SKM-1 (cell line): ENCODE data around the gene THSD7B.
"Not testable (repeated sequence)": the region's sequence is repeated elsewhere in the genome, so short reads cannot be mapped to it uniquely, and the experiment has no call there.

Experiments used
- DNase-seq: peaks from one replicate; lab custom pipeline; 2025; ENCODE audit not compliant: unreplicated experiment; lab: John Stamatoyannopoulos, UW

Gene THSD7B

DNA sequence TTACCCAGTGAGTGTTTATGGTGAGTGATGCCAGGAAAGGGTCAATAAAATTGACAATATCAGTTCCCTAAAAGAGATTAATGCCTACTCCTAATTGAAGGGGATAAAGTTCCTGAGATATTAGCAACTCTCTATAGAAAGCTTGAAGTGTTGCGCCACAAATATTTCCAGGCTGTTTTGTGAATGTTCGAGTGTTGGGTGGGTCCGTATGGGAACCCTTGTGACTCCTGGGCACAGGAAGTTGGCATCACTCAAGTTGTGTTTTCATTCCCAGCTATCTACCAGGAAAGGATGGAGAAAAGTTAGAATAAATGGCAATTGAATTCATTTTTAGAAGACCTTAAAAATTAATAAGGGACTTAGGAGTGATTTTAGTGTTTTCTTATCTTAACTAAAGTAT, 472.7 kb downstream of the THSD7B start:
- no peak for DNase-seq

DNA sequence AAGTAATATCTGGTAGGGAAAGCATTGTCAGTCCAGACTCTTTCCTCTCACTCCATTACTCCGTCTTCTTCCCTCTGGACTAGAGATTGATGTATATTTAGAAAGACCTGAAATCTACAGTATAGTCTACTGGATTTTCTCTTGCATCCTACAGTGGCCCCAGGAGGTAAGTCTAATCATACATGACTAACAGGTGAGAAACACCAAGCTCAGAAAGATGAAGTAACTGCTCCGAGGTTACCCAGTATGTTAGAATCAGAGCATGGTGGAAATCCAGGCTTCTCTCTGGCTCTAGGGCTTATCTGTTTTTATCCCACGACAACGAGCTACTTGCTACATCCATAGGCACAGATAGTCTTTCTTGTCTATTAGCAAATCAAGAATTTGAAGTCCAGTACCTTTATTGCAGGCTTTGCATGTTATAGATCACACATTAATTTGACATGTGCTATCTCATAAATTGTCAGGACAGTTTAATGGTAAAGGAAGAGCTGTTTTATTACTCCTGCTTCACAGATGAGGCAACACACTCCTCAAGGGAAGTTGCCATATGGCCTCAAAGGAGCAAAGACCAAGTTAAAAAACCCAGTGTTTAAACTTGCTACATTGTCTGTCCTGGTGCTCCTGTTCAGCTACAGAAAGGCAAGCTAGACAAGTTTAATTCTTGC, 484.3 kb downstream of the THSD7B start:
- DNase-seq: no peak

DNA sequence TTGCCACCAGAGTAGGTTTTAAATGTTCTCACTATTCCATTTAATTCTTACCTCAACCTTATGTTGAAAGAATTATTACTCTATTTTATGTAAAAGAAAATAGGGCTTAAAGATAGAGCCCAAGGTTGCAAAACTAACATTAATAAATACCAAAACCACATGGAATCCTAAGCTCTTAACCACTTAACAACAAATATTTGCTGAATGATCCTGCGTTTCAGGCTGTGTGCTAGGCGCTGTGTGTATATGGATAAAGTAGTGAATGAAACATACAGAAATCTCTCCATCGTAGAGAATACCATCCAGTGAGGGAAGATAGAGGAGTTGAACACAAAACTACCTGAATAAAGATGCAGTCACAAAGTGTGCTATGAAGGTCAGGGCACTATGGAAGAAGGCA, 485.1 kb downstream of the THSD7B start:
- DNase-seq: no peak

DNA sequence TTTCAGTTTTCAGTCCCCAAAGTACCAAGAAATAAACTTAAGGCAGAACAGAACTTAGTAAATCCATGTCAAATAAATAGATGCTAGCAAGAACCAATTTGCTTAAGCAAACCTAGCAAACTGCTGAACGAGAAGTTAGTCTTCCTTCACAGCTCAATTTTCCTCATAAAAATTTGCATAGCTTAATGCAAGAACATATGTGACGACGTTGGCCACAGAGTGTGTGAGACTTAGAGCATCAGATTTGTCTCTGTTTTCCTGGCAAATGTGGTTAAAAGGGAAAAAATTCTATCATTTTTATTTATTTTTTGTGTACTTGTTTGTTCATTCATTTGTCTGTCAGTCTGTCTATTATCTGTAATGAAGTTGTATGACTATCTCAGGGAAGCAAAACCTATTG, 485.7 kb downstream of the THSD7B start:
- DNase-seq: no peak

DNA sequence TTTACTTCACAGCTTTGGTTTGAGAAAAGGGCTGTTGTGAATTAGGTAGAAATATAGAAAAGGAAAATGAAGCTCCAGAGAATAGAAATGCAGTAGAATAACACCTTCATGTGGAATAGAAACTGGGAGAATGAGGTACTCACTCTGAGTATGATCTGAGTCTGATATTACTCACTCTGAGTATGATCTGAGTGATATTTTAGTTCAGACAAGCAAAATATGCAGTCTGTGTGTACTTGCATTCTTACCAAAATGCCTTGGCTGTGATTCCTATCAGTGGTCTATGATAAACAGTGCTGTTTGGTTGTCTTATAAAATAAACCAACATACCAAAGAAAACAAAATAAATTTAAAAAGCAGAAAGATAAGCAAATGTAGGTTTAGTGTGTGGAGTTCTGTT, 487.6 kb downstream of the THSD7B start:
- no peak for DNase-seq

DNA sequence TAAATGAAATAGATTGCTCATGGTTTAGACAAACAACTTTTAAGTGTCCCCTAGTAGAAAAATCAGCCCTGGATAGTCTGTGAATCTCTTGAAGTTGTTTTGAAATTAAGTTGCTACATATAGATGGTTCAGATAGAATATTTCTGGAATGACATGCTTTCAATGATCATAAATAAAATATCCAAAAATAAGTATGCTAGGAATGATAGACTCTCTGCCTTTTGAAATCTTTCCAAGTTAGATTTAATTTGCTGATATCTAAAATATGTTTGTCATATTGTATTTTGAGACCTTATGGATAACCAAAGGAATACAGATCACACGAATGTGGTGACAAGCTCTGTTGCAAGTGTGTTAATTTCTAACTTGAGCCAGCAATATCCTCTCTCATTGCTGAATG, 488.7 kb downstream of the THSD7B start:
- DNase-seq: no peak

DNA sequence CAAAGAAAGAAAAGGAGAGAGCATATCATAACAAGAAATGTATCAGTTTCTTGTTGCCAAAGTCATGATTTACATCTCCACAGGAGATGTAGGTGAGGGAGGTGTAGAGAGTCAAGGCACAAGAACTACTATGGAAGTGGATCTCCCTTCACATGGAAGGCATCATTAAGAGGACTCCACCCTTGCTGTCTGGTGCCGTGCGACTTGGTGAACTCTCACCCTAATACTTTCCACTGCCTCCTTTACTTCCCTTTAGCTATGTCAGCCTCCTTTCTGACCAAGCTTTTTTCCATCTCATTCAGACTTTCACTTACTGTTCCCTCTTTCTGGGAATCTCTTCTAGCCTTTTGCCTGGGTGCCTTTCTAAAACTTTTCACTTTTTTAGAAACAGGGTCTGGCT, 490.0 kb downstream of the THSD7B start:
- DNase-seq: no peak

DNA sequence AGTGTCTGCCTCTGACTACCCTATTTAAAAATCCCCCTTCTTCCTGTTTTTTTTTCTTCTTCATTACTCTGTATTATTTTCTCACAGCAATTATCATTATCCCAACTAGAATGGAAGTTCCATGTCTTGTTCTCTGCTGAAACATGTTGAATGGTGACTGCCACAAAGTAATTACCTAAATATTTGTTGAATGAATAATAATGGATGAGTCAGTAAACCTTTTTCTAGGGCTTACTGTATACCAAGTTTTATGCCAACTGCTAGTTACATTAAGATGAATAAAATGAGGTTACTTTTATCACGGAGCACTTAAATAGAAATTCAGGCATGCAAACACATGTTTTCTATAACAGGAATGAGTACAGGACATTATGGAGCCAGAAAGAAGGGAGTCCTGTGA, 490.6 kb downstream of the THSD7B start:
- no peak for DNase-seq

DNA sequence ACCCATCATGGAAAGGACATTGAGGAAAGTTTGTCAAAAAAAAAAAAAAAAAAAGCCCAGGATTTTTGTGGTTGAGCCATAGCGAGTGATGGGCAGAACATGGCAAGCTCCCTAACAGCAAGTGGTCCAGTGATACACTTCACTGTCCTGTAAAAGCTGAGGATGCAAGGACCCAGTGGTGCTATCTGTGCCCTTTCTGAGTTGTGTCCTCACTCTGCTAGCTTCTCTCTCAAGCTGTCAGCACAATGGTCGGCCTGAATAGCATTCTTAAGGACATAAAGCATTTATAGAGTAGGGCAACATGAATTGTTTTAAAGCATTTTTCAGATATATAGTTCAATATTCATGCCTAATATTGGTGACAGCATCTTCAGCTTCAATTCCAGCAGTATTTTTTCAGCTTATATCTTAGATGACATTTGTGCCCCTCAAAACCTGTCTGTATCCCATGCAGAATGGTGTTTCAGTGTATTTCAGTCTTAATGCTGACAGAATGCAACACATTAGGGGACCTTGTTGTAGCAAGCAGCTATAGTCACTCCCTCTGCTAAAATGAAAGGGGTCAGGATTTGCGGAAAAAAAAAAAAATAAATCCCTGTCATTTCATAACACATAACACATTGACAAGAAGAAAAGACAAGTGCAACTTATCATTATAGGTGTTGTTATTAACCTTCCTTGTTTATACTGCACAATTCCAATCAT, 496.7 kb downstream of the THSD7B start:
- no peak for DNase-seq

DNA sequence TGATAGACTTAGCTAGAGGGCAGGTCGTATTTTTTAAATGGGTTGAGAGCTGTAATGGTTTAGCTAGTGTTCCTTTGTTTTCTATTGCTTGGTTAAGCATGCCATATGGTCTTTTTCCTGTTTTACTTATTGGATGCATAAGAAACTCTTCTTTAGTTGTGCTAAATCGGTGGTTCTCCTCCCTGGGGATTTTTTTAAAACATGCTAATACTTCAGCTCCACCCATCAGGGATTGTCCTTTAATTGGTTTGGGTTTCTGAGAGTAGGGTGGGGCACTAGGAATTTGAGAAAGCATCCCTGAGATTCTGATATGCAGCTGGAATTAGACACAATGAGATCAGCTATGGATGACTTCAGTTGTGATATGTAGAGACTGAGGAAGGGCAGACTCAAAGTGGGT, 497.2 kb downstream of the THSD7B start:
- no peak for DNase-seq

DNA sequence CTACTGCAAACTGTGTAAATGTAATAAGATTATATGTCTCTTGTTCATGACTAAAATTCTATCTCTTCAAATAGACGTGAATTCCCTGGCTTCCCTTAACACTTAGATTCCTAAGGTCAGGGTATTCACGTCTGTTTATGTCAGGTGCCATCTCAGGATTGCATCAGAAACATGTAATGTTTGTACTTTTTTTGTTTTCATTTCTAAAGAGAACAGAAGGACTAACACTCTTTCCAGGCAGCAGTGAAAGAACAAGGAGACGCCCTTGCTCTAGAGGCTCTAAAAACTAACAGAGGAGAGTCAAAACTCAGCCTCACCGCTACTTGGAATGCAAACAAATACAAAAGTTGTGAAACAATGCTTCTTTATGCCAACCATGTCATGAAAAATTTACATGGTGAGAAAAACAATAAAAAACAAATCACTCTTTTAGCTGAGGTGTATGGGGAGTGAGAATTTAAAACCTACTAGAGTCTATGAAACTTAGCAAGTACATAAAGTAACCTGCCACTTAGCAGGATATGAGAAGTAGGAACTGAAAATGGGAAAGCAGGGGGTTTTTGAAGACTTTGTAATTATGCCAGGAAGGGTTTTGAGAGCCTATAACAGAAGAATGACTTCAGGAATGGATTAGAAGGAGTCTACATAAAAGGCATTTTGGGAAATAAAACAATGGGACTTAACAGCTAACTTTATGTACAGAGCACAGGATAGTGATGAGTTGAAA, 522.7 kb downstream of the THSD7B start:
- DNase-seq: no peak

DNA sequence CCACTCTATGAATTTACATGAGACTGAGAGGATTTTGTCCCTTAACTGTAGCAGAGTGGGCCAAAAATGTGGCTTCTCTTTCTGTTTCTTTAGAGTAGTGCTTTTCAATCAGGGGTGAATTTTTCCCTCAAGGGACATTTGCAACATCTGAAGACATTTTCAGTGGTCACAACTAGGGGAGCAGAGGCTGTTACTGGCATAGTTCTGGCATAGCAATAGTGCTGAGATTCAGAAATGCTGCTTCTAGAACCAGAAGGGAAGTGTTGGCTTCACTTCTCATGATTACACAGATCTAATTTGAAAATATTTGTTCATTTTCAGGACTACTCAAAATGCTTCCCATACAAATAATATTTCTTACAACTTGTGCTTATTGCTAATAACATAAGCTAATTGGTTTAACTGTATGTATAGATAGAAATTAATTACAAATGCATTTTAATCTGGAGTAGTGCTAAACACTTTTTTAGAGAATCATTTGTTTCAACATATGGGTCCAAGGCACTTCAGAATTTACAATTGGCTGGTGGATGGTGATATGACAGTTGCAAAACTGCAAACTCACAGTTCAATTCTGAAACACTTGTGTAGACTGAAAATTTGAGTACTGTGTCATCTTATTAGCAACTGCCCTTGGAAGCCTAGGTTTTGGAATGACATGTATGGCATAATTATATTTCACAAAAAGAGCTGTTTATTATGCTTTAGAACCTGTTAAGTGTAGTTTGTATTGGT, 526.7 kb downstream of the THSD7B start:
- no peak for DNase-seq

DNA sequence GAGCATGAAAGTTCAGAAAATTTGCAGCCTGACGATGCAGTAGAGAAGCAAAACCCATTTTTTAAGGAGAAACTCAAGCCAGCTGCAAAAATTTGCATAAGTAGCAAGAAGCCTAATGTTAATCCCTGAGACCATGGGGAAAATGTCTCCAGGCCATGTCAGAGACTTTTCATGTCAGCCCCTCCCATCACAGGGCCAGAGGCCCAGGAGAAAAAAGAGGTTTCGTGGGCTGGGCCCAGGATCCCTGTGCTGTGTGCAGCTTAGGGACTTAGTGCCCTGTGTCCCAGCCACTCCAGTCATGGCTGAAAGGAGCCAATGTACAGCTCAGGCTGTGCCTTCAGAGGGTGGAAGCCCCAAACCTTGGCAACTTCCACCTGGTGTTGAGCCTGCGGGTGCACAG, 533.0 kb downstream of the THSD7B start:
- no peak for DNase-seq

DNA sequence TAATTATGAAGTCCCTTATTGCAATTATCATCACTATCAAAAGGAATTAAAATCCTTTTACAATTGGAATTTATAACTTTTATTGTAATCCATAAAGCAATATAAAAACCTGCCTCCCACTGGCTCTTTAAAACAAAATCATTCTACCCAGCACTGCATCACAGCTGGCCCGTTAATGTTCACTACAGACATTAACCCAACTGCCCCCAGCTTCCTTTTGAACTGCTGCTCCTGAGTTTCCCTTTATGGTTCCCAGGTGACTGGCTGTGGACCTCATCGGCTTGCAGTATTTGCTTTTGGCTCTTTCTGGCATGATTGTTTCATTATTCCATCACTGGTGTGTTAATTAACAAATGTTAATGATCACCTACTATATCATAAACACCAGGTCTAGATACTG, 535.6 kb downstream of the THSD7B start:
- DNase-seq: no peak

DNA sequence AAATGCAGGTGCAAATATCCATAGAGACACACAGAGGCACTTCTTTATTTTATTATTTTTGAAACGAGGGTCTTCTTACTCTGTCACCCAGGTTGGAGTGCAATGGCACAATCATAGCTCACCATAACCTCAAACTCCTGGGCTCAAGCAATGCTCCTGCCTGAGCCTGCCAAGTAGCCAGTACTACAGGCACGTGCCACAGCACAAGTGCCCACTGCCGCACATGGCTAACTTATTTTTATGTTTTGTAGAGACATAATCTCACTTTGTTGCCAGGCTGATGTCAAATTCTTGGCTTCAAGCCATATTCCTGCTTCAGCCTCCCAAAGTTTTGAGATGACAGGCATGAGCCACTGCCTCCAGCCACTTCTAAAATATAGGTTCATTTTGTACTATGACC, 537.6 kb downstream of the THSD7B start:
- DNase-seq: no peak

DNA sequence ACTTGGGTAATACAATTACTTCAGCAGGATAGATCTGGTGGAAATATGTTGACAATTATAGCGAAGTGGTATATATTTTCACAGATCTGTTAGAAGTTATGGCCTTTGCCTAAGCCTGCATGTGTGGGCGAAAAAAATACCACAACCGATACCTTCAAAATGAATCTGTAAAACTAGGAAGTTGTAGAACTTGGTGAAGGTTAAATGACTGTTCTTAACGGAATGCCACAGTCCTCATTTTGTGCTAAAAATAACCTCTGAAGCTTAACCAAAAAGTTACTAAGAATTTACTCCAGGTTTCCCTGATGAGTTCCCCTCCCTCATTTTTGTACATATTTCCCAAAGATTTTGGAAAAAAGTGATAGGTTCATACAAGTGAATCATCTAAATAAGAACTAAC, 550.7 kb downstream of the THSD7B start:
- DNase-seq: no peak

DNA sequence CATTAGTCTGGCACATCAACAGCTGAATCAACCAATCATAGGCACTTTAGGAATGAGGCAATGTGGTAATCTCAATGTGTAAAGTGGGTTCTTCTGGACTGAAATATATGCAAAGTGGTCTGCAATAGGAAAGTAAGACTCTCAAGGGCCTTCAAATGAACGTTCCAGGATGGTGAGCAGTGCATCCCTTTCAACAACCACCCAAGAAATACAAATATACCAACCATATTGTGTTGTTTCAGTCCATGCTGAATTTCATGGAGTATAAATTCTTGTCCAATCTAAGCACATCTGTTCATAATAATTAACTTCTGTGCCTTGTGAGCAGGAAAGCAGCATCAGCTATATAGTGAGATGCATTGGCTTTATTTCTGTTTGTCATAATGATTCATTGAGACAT, 556.2 kb downstream of the THSD7B start:
- no peak for DNase-seq

DNA sequence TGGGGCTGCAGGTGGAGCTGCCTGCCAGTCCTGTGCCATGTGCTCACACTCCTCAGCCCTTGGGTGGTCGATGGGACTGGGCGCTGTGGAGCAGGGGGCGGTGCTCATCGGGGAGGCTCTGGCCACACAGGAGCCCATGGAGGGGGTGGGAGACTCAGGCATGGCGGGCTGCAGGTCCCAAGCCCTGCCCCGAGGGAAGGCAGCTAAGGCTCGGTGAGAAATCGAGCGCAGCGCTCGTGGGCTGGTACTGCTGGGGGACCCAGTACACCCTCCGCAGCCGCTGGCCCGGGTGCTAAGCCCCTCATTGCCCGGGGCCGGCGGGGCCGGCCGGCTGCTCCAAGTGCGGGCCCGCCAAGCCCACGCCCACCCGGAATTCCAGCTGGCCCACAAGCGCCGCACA, 566.2 kb downstream of the THSD7B start:
- not testable (repeated sequence) for DNase-seq

DNA sequence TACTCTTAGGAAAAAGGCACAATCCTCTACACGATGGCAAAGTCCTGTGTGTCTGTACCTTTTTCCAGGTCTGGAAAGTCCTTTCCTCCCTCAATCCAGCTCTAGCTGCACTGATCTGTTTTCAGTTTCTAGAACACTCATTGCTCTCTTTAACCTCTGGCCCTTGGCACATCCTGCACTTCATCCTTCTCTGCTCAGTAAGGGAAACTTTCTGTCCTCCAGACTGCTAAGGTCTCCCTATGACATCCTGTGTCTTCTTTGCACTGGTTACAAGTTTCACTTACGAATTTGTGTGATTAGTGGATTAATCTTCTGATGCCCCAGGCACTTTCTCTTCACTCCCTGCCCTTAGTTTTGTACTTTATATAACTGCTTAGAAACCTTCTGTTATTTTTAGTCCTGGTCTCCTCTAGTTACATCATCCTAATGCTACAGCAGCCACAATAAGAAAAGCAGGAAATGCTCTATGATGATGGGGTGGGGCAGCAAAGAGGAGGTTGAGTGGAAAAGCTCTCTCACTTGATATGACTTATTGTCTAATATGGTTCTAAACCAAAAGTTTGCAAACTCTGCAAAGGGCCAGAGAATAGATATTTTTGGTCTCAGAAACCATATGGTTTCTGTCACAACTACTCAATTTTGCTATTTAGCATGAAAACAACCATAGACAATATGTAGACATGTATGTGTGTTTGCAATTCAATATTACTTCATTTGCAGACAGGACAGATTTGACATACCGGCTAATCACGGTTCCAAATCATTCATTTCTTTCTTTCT, 568.2 kb downstream of the THSD7B start:
- DNase-seq: no peak

DNA sequence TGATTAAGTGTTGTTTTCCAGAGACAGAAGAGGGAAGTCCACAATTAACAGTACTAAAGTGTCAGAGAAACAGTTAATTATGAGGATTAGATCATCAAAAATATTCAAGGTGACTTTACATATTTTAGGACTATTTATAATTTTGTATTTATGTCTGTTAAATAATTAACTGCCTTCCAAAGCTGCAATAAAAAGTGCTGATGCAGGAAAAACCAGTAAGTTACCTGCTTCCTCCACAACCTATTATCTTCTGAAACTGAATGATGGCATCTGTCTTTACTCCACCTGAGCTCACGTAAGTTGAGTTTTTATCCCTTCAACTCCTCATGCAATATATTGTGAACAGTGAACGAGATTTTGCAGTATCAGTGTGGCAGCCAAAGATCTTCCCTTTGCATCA, 570.7 kb downstream of the THSD7B start:
- DNase-seq: no peak

DNA sequence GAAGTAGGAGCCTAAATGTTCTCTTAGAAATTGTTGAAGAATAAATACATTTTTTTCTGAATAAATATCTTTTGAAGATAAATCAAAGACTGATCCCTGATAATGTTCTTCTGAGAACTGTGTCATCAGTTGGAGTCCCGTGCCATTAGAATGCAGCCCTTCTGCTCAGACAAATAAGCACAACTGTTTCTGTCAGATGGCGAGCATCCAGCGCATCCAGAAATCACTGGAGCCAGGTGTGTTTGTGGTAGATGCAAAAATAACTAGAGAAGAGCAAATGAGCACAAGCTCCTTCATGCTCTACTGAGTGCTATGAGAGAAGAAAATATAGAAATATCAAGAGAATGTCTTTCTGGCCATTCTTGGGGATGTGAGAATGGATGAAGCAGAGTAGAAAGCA, 573.7 kb downstream of the THSD7B start:
- DNase-seq: no peak
